GM12878 (cell line): ENCODE data around the gene MRGPRX1. TPM values are rescaled to one million over a fixed set of nuclear protein-coding genes. Genes with fewer than 3 reads are reported as not detected.

Experiments used
- ATAC-seq: fragments of 200-7000 bp; cut with Tn5 transposase; 3 replicates; pipeline ENCODE4 v1.9.1; 2020; ENCODE audit warnings: mild to moderate bottlenecking, moderate library complexity
- BruUV-seq: library from RNA; stranded (reverse); fragments of 400-500 nt; replicated peaks from 2 replicates; lab custom pipeline; 2021; lab: Mats Ljungman, UMichigan
- CTCF ChIA-PET: fragments of 300-600 bp; sonication (Branson Sonifier 250); formaldehyde crosslinking; extraction: SDS; loops from one replicate; lab custom pipeline; 2021; ENCODE audit warnings: inconsistent platforms; lab: Yijun Ruan, JAX
- POLR2A ChIA-PET: fragments of 350-600 bp; formaldehyde crosslinking; extraction: SDS; loops from one replicate; lab custom pipeline; 2021; ENCODE audit warnings: inconsistent platforms; lab: Charles Lee
- RAD21 ChIA-PET: fragments of 300-600 bp; sonication (Branson Sonifier 250); formaldehyde crosslinking; loops from one replicate; lab custom pipeline; 2023; ENCODE audit warnings: antibody characterized with exemption; ENCODE audit not compliant: unreplicated experiment; lab: Charles Lee
- SMC1A ChIA-PET: fragments of 300-600 bp; sonication (Branson Sonifier 250); formaldehyde crosslinking; loops from one replicate; lab custom pipeline; 2023; ENCODE audit not compliant: unreplicated experiment, uncharacterized antibody; lab: Charles Lee
- DNase-seq: peaks from one replicate; pipeline ENCODE4 v3.0.0-alpha.2; 2011; ENCODE audit warnings: low read depth, low spot score
- FAIRE-seq: peaks from 3 replicates; lab custom pipeline; 2011; peaks lifted over from hg19 to GRCh38; lab: Jason Lieb, UNC
- H2AFZ ChIP-seq: 2 replicates; pipeline ENCODE4 v1.6.0; 2011; ENCODE audit warnings: low read depth, low read length, control low read depth; ENCODE audit not compliant: control insufficient read depth
- H3K27ac ChIP-seq: 2 replicates; pipeline ENCODE4 v1.5.1; 2011; ENCODE audit warnings: control low read depth; ENCODE audit not compliant: control insufficient read depth, insufficient read depth
- H3K27me3 ChIP-seq, 2 experiments: replicated peaks in 1 of 2; 2 replicates each; pipeline versions ENCODE4 v1.6.0 to v1.6.1; 2011; ENCODE audit warnings: low read length in 1 of 2; ENCODE audit not compliant: control insufficient read depth in 2 of 2, insufficient read depth in 2 of 2
- H3K36me3 ChIP-seq, 2 experiments: 2 replicates each; pipeline ENCODE4 v1.5.1; 2011; ENCODE audit warnings: low read length in 1 of 2; ENCODE audit not compliant: control insufficient read depth in 2 of 2, insufficient read depth in 2 of 2
- H3K4me1 ChIP-seq: 2 replicates; pipeline ENCODE4 v1.6.1; 2011; ENCODE audit warnings: mild to moderate bottlenecking, low read length, moderate library complexity, mixed read lengths; ENCODE audit not compliant: control insufficient read depth, insufficient read depth
- H3K4me2 ChIP-seq: 2 replicates; pipeline ENCODE4 v1.6.0; 2011; ENCODE audit warnings: control low read depth; ENCODE audit not compliant: control insufficient read depth, insufficient read depth
- H3K4me3 ChIP-seq: fragments of 200-600 bp; sonication (generic); 2 replicates; pipeline ENCODE4 v1.5.1; 2016
- H3K79me2 ChIP-seq: 2 replicates; pipeline ENCODE4 v1.6.0; 2011; ENCODE audit warnings: low read length; ENCODE audit not compliant: control insufficient read depth, insufficient read depth
- H3K9ac ChIP-seq: 2 replicates; pipeline ENCODE4 v1.8.0; 2011; ENCODE audit warnings: low read length, control low read depth, mixed read lengths; ENCODE audit not compliant: control insufficient read depth, insufficient read depth
- H3K9me3 ChIP-seq: replicated peaks from 3 replicates; pipeline ENCODE4 v1.5.1; 2011; ENCODE audit warnings: mild to moderate bottlenecking, low read length; ENCODE audit not compliant: control insufficient read depth, insufficient read depth
- H4K20me1 ChIP-seq: 2 replicates; pipeline ENCODE4 v1.6.0; 2011; ENCODE audit not compliant: control insufficient read depth, insufficient read depth
- CHD2 ChIP-seq: IDR thresholded peaks from 2 replicates; pipeline ENCODE4 v1.6.1; 2011; ENCODE audit warnings: low read depth, low read length, improper control_type of control experiment, borderline replicate concordance
- FOXM1 ChIP-seq: IDR thresholded peaks from 2 replicates; pipeline ENCODE4 v1.6.1; 2012; ENCODE audit warnings: low read depth, mild to moderate bottlenecking, inconsistent platforms, low read length, moderate library complexity
- GATAD2B ChIP-seq: fragments of 450-650 bp; conservative IDR thresholded peaks from 2 replicates; pipeline ENCODE4 v1.6.1; 2017; ENCODE audit warnings: low read depth, mild to moderate bottlenecking, moderate library complexity
- KLF5 ChIP-seq: fragments of 450-650 bp; IDR thresholded peaks from 2 replicates; pipeline ENCODE4 v1.6.1; 2014; ENCODE audit warnings: mild to moderate bottlenecking; ENCODE audit not compliant: partially characterized antibody
- LARP7 ChIP-seq: fragments of 450-650 bp; IDR thresholded peaks from 2 replicates; pipeline ENCODE4 v1.6.1; 2017; ENCODE audit warnings: mild to moderate bottlenecking
- MEF2B ChIP-seq: fragments of 450-650 bp; IDR thresholded peaks from 2 replicates; pipeline ENCODE4 v1.6.1; 2018; ENCODE audit warnings: mild to moderate bottlenecking, moderate library complexity; ENCODE audit not compliant: partially characterized antibody, poor library complexity, severe bottlenecking
- MTA2 ChIP-seq: fragments of 450-650 bp; IDR thresholded peaks from 2 replicates; pipeline ENCODE4 v1.6.1; 2016; ENCODE audit warnings: low read depth, mild to moderate bottlenecking, moderate library complexity
- MXI1 ChIP-seq: fragments of 150-350 bp; IDR thresholded peaks from 2 replicates; pipeline ENCODE4 v1.6.1; 2011; ENCODE audit warnings: low read depth, mild to moderate bottlenecking, inconsistent platforms, low read length, improper control_type of control experiment
- PAX8 ChIP-seq: fragments of 450-650 bp; IDR thresholded peaks from 2 replicates; pipeline ENCODE4 v1.6.1; 2017; ENCODE audit warnings: mild to moderate bottlenecking, moderate library complexity
- PML ChIP-seq: IDR thresholded peaks from 2 replicates; pipeline ENCODE4 v1.6.1; 2012; ENCODE audit warnings: low read length, inconsistent platforms
- RELA ChIP-seq: fragments of 450-650 bp; IDR thresholded peaks from 2 replicates; pipeline ENCODE4 v1.8.0; 2014; ENCODE audit warnings: borderline replicate concordance; ENCODE audit not compliant: partially characterized antibody
- TARDBP ChIP-seq: IDR thresholded peaks from 2 replicates; pipeline ENCODE4 v1.6.1; 2016; ENCODE audit warnings: borderline replicate concordance
- TCF12 ChIP-seq: IDR thresholded peaks from 2 replicates; pipeline ENCODE4 v1.6.1; 2011; ENCODE audit warnings: low read depth, mild to moderate bottlenecking, low read length
- ZNF384 ChIP-seq: IDR thresholded peaks from 2 replicates; pipeline ENCODE4 v1.6.1; 2012; ENCODE audit warnings: low read depth, mild to moderate bottlenecking, low read length, improper control_type of control experiment, borderline replicate concordance
- WGBS: methylation state at CpG from one replicate; pipeline ENCODE4 v1.1.6; 2016; ENCODE audit warnings: low lambda C conversion rate; ENCODE audit not compliant: insufficient replicate concordance, insufficient coverage; ENCODE audit errors: missing lambda C conversion rate; 5-methylcytosine and 5-hydroxymethylcytosine counted together
- in situ Hi-C: fragments of 300-500 bp; cut with MboI; formaldehyde crosslinking; loops from 9 replicates; pipeline ENCODE4 v1.14.3; 2018; ENCODE audit warnings: mixed read lengths
- intact Hi-C: fragments of 100-400 bp; cut with micrococcal nuclease; formaldehyde crosslinking; loops from one replicate; pipeline ENCODE4 v1.14.2; 2022; ENCODE audit not compliant: unreplicated experiment
- polyA plus RNA-seq, 11 experiments: library from polyadenylated mRNA; depleted of rRNA in 4 of 11; unstranded in 6 of 11; stranded (reverse) in 5 of 11; fragments of >200 nt; fragmentation: Nextera tagmentation in 4 of 11; fragmentation: Illumina TruSeq in 1 of 11; extraction: Ambion mirVana in 4 of 11; extraction: Trizol in 1 of 11; gene quantifications; 1 replicate in 1 of 11; 2 replicates in 10 of 11; pipeline versions ENCODE4 v1.2.1 to v1.2.3, GENCODE V29; 2011 to 2016; ENCODE audit warnings: inconsistent platforms in 2 of 11, missing spikeins in 2 of 11, low read depth in 1 of 11
- total RNA-seq, 4 experiments: library from RNA; depleted of rRNA in 3 of 4; stranded (reverse); fragments of >200 nt in 3 of 4; fragmentation: Illumina TruSeq in 1 of 4; extraction: Trizol in 1 of 4; gene quantifications; 2 replicates each; pipeline versions ENCODE4 v1.2.1 to v1.2.3, GENCODE V29; 2013 to 2021

Gene MRGPRX1
- total and polyA plus RNA-seq, 10 of the 15 experiments (the other 5 are each of a cell fraction or from before 2014, with no cell fraction given), result not detected

- 9% methylated on average over 4 of the region's 4 CpGs for WGBS
- ChIA-PET CTCF (interaction anchor here (0.7 kb wide), 1 partner anchor 278 kb away, joined by 3 read pairs; no protein-coding TSS in a partner anchor), RAD21 (no interaction called here), SMC1A (interaction anchor here (0.7 kb wide), 1 partner anchor 577 kb away, joined by 3 read pairs; no protein-coding TSS in a partner anchor), POLR2A (no interaction called here)
- in situ Hi-C loops, result no loop called here
- Histone ChIP-seq H3K4me2 (no peak overlapping the region), H3K4me3 (no peak overlapping the region), H3K79me2 (no peaks in the 10 kb centered on the region), H3K27me3 (no peaks in the 10 kb centered on the region; a peak in 1 of 4 replicates), H4K20me1 (no peaks in the 10 kb centered on the region), H3K9ac (no peak overlapping the region), H3K36me3 (no peaks in the 10 kb centered on the region), H3K4me1 (no peaks in the 10 kb centered on the region)
- intact Hi-C loops, result no loop called here
- FAIRE-seq (no peak), DNase-seq (no peak)
- no TSS peak for BruUV-seq
- no peak for TF ChIP-seq MEF2B
- no peak for TF ChIP-seq LARP7
- TF ChIP-seq PAX8, result no peak
- TF ChIP-seq ZNF384, result no peak
- no peak for TF ChIP-seq MXI1
- TF ChIP-seq CHD2, result no peak
- TF ChIP-seq TARDBP, result no peak
- TF ChIP-seq FOXM1, result no peak
- TF ChIP-seq PML, result no peak
- TF ChIP-seq, all 136 proteins: peak for 0
- no peak overlapping the region for H3K27ac ChIP-seq
- H3K9me3 ChIP-seq, result no peaks in the 10 kb centered on the region
- H2AFZ ChIP-seq, result no peak overlapping the region
- no peak for ATAC-seq
Observed at GRCh38 chr11:18981897-18982296, 42.7 kb upstream of the MRGPRX1 start.

- ChIA-PET CTCF (no interaction called here), SMC1A (no interaction called here), POLR2A (no interaction called here)
- no peak for FAIRE-seq
- BruUV-seq, result no TSS peak
- Histone ChIP-seq H4K20me1 (no peaks in the 10 kb centered on the region), H3K9ac (no peak overlapping the region)
- ATAC-seq, result no peak
- TF ChIP-seq TARDBP, result no peak
- TF ChIP-seq GATAD2B, result no peak
- TF ChIP-seq TCF12, result no peak
- no peak for TF ChIP-seq KLF5
- no peak for TF ChIP-seq MTA2
- no peak for TF ChIP-seq RELA
- TF ChIP-seq, all 136 proteins: peak for 0
- Histone ChIP-seq H3K4me1 (no peaks in the 10 kb centered on the region), H3K9me3 (no peaks in the 10 kb centered on the region), H3K79me2 (no peaks in the 10 kb centered on the region), H3K27me3 (no peaks in the 10 kb centered on the region; a peak in 1 of 4 replicates), H3K4me3 (no peak overlapping the region), H2AFZ (no peak overlapping the region), H3K4me2 (no peak overlapping the region), H3K36me3 (no peaks in the 10 kb centered on the region), H3K27ac (no peak overlapping the region)
- in situ Hi-C loops, result no loop called here
- WGBS, result 0% methylated on average over 1 of the region's 1 CpG
- intact Hi-C loops, result no loop called here
- no peak for DNase-seq
- RAD21 ChIA-PET, result no interaction called here
Observed at GRCh38 chr11:18974192-18974591, 35.0 kb upstream of the MRGPRX1 start.
